Natural killer cell treated with Interleukin-12 subunit alpha and Interleukin-12 subunit beta and Interleukin-15 and Interleukin-18, amount 100 ng/mL, for 72 hours (primary cell): ENCODE results near the gene SPATS2L. TPM values are rescaled to one million over a fixed set of nuclear protein-coding genes. Genes with fewer than 3 reads are reported as not detected.

ENCODE experiments used
- ATAC-seq, 2 donors: fragments of 150-1000 bp; cut with Tn5 transposase in 1 of 2; sonication (Bioruptor Pico), chemical (Tn5 transposase) in 1 of 2; 2 replicates each; pipeline ENCODE4 v1.10.0; 2021
- DNase-seq: peaks from one replicate; pipeline ENCODE4 v3.0.0; 2022; ENCODE audit warnings: low spot score
- H3K27ac Mint-ChIP-seq, 2 donors: 1 replicate in 1 of 2; 2 replicates in 1 of 2; pipeline ENCODE4 v1.8.0; 2022; ENCODE audit warnings: mixed read lengths in 2 of 2, mild to moderate bottlenecking in 1 of 2, moderate library complexity in 1 of 2
- H3K27me3 Mint-ChIP-seq, 2 donors: 1 replicate in 1 of 2; 2 replicates in 1 of 2; pipeline ENCODE4 v1.8.0; 2022; ENCODE audit warnings: mixed read lengths in 2 of 2
- H3K36me3 Mint-ChIP-seq: one replicate; pipeline ENCODE4 v1.8.0; 2022; ENCODE audit warnings: mixed read lengths
- H3K4me1 Mint-ChIP-seq, 2 donors: 1 replicate in 1 of 2; 2 replicates in 1 of 2; pipeline ENCODE4 v1.8.0; 2022; ENCODE audit warnings: low read depth in 2 of 2, mixed read lengths in 2 of 2, mild to moderate bottlenecking in 1 of 2
- H3K4me3 Mint-ChIP-seq: one replicate; pipeline ENCODE4 v1.8.0; 2022; ENCODE audit warnings: mixed read lengths
- H3K9me3 Mint-ChIP-seq: 2 replicates; pipeline ENCODE4 v1.8.0; 2022; ENCODE audit warnings: mixed read lengths
- total RNA-seq, 2 donors: library from RNA; stranded (reverse); gene quantifications; one replicate each; pipeline ENCODE4 v1.2.3, GENCODE V29; 2022

The SPATS2L gene
- total RNA-seq, 2 donors from 2014 or later, result 19.6 to 44.4 TPM

- no peak for DNase-seq
- no peaks in the 10 kb centered on the region for H3K4me1 Mint-ChIP-seq
- H3K27me3 Mint-ChIP-seq, result no peaks in the 10 kb centered on the region
- H3K9me3 Mint-ChIP-seq, result no peaks in the 10 kb centered on the region
- ATAC-seq, result no peak
- no peaks in the 10 kb centered on the region for H3K36me3 Mint-ChIP-seq
- no peak overlapping the region for H3K27ac Mint-ChIP-seq
- H3K4me3 Mint-ChIP-seq, result no peak overlapping the region
Measured at GRCh38 chr2:200416878-200417277, 110.4 kb downstream of the SPATS2L start.

GRCh38 chr2:200417366-200417765 lies 110.9 kb downstream of the SPATS2L start:
- H3K9me3 Mint-ChIP-seq, result no peaks in the 10 kb centered on the region
- no peaks in the 10 kb centered on the region for H3K4me1 Mint-ChIP-seq
- ATAC-seq, result no peak
- H3K27me3 Mint-ChIP-seq, result no peaks in the 10 kb centered on the region
- no peaks in the 10 kb centered on the region for H3K36me3 Mint-ChIP-seq
- H3K4me3 Mint-ChIP-seq, result no peak overlapping the region
- no peak for DNase-seq
- no peak overlapping the region for H3K27ac Mint-ChIP-seq

- no peak for DNase-seq
- Mint-ChIP-seq H3K27me3 (no peaks in the 10 kb centered on the region), H3K9me3 (no peaks in the 10 kb centered on the region), H3K36me3 (no peaks in the 10 kb centered on the region), H3K4me1 (peaks cover 5 to 6% of the 10 kb centered on the region in 2 donors), H3K27ac (no peak overlapping the region), H3K4me3 (no peak overlapping the region)
- no peak for ATAC-seq
Measured at GRCh38 chr2:200418399-200418798, 111.9 kb downstream of the SPATS2L start.

GRCh38 chr2:200419325-200419724 lies 112.8 kb downstream of the SPATS2L start:
- Mint-ChIP-seq H3K4me1 (peaks cover 5 to 6% of the 10 kb centered on the region in 2 donors), H3K4me3 (no peak overlapping the region), H3K36me3 (no peaks in the 10 kb centered on the region), H3K27ac (no peak overlapping the region), H3K9me3 (no peaks in the 10 kb centered on the region), H3K27me3 (no peaks in the 10 kb centered on the region)
- ATAC-seq, result no peak
- no peak for DNase-seq

GRCh38 chr2:200421270-200421669 lies 114.8 kb downstream of the SPATS2L start:
- DNase-seq (no peak), ATAC-seq (no peak)
- Mint-ChIP-seq H3K4me3 (no peak overlapping the region), H3K4me1 (peaks cover 5 to 6% of the 10 kb centered on the region in 2 donors), H3K9me3 (no peaks in the 10 kb centered on the region), H3K27ac (no peak overlapping the region), H3K27me3 (no peaks in the 10 kb centered on the region), H3K36me3 (no peaks in the 10 kb centered on the region)

GRCh38 chr2:200422071-200422470 lies 115.6 kb downstream of the SPATS2L start:
- Mint-ChIP-seq H3K36me3 (no peaks in the 10 kb centered on the region), H3K4me1 (peaks cover 5 to 6% of the 10 kb centered on the region in 2 donors), H3K4me3 (no peak overlapping the region), H3K9me3 (no peaks in the 10 kb centered on the region), H3K27ac (no peak overlapping the region), H3K27me3 (no peaks in the 10 kb centered on the region)
- DNase-seq (no peak), ATAC-seq (no peak)

GRCh38 chr2:200422532-200423261 lies 116.2 kb downstream of the SPATS2L start:
- Mint-ChIP-seq H3K9me3 (no peaks in the 10 kb centered on the region), H3K27ac (peak overlapping the region; percentile 25 to 47), H3K27me3 (no peaks in the 10 kb centered on the region), H3K4me3 (no peak overlapping the region), H3K4me1 (peaks cover 5 to 6% of the 10 kb centered on the region in 2 donors), H3K36me3 (no peaks in the 10 kb centered on the region)
- peak; percentile 61 to 68 for ATAC-seq
- no peak for DNase-seq

GRCh38 chr2:200423541-200423940 lies 117.0 kb downstream of the SPATS2L start:
- no peak for ATAC-seq
- no peaks in the 10 kb centered on the region for H3K36me3 Mint-ChIP-seq
- no peak overlapping the region for H3K4me3 Mint-ChIP-seq
- no peaks in the 10 kb centered on the region for H3K27me3 Mint-ChIP-seq
- DNase-seq, result no peak
- no peaks in the 10 kb centered on the region for H3K9me3 Mint-ChIP-seq
- H3K4me1 Mint-ChIP-seq, result peaks cover 5 to 6% of the 10 kb centered on the region in 2 donors
- no peak overlapping the region for H3K27ac Mint-ChIP-seq

GRCh38 chr2:200425026-200425821 lies 118.7 kb downstream of the SPATS2L start:
- Mint-ChIP-seq H3K27ac (no peak overlapping the region), H3K4me3 (no peak overlapping the region), H3K36me3 (no peaks in the 10 kb centered on the region), H3K27me3 (no peaks in the 10 kb centered on the region), H3K4me1 (peaks cover 5 to 6% of the 10 kb centered on the region in 2 donors), H3K9me3 (no peaks in the 10 kb centered on the region)
- DNase-seq (no peak), ATAC-seq (no peak)

GRCh38 chr2:200426754-200427153 lies 120.3 kb downstream of the SPATS2L start:
- ATAC-seq (no peak), DNase-seq (no peak)
- Mint-ChIP-seq H3K36me3 (no peaks in the 10 kb centered on the region), H3K27ac (no peak overlapping the region), H3K4me1 (peaks cover 5 to 6% of the 10 kb centered on the region in 2 donors), H3K4me3 (no peak overlapping the region), H3K9me3 (no peaks in the 10 kb centered on the region), H3K27me3 (no peaks in the 10 kb centered on the region)

- ATAC-seq (no peak), DNase-seq (no peak)
- Mint-ChIP-seq H3K27ac (no peak overlapping the region), H3K27me3 (no peaks in the 10 kb centered on the region), H3K4me3 (no peak overlapping the region), H3K36me3 (no peaks in the 10 kb centered on the region), H3K9me3 (no peaks in the 10 kb centered on the region), H3K4me1 (no peaks in the 10 kb centered on the region)
Measured at GRCh38 chr2:200428961-200429665, 122.6 kb downstream of the SPATS2L start.

- DNase-seq (no peak), ATAC-seq (no peak)
- no peaks in the 10 kb centered on the region for H3K9me3 Mint-ChIP-seq
- H3K36me3 Mint-ChIP-seq, result no peaks in the 10 kb centered on the region
- H3K4me1 Mint-ChIP-seq, result no peaks in the 10 kb centered on the region
- no peak overlapping the region for H3K27ac Mint-ChIP-seq
- no peaks in the 10 kb centered on the region for H3K27me3 Mint-ChIP-seq
- no peak overlapping the region for H3K4me3 Mint-ChIP-seq
Measured at GRCh38 chr2:200430017-200430416, 123.5 kb downstream of the SPATS2L start.

- DNase-seq, result no peak
- no peaks in the 10 kb centered on the region for H3K9me3 Mint-ChIP-seq
Measured at GRCh38 chr2:200431996-200432705, 125.7 kb downstream of the SPATS2L start.

More at GRCh38 chr2:200431996-200432705, 125.7 kb downstream of the SPATS2L start:
- Mint-ChIP-seq H3K4me3 (no peak overlapping the region), H3K36me3 (no peaks in the 10 kb centered on the region), H3K27ac (no peak overlapping the region), H3K4me1 (no peaks in the 10 kb centered on the region), H3K27me3 (no peaks in the 10 kb centered on the region)
- no peak for ATAC-seq
